ENCODE results near the gene TMEM119.

TMEM119 gene

DNA sequence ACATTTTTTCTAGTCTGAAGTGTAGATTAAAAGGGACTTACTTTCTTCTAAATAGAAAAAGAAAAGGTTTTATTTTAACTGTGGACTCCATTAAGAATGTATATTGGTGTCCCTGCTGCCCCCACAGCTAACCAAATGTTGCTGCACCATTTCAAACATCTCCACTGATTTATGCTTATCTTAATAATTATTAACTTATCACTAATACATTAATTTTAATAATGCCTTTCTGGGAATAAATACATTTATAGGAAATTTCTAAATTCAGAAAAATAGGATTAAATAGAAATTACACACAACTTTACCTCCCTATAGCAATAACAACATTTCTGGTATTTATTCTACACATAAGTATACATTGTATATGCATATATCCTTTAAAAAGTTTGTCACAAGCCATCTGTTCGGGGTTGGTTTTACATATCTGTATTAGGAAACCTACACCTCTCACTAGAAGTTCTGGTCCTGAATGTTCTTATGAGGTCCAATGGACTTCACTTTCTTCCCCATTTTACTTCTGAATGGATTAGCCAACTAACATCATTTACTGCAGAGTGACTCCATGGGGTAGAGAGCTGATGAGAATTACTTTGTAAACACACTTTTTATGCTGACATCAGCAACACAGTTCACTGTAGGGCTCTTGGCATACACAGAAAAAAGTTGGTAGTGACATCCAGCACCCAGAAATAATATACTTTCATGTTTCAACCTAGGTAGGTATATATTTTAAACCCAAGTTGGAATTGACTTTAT, 45.2 kb upstream of the TMEM119 start:
- no peak for DNase-seq (ENCODE audit: low read depth)
- no peak overlapping the region for H3K4me3 ChIP-seq (ENCODE audit: control insufficient read depth, low read depth, low read length)
- TF ChIP-seq, protein P1, sequence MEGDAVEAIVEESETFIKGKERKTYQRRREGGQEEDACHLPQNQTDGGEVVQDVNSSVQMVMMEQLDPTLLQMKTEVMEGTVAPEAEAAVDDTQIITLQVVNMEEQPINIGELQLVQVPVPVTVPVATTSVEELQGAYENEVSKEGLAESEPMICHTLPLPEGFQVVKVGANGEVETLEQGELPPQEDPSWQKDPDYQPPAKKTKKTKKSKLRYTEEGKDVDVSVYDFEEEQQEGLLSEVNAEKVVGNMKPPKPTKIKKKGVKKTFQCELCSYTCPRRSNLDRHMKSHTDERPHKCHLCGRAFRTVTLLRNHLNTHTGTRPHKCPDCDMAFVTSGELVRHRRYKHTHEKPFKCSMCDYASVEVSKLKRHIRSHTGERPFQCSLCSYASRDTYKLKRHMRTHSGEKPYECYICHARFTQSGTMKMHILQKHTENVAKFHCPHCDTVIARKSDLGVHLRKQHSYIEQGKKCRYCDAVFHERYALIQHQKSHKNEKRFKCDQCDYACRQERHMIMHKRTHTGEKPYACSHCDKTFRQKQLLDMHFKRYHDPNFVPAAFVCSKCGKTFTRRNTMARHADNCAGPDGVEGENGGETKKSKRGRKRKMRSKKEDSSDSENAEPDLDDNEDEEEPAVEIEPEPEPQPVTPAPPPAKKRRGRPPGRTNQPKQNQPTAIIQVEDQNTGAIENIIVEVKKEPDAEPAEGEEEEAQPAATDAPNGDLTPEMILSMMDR (IDR thresholded peaks at IDR 0.05; ENCODE audit: control insufficient read depth, insufficient read depth, low read depth, low read length, missing control alignments): no peak

DNA sequence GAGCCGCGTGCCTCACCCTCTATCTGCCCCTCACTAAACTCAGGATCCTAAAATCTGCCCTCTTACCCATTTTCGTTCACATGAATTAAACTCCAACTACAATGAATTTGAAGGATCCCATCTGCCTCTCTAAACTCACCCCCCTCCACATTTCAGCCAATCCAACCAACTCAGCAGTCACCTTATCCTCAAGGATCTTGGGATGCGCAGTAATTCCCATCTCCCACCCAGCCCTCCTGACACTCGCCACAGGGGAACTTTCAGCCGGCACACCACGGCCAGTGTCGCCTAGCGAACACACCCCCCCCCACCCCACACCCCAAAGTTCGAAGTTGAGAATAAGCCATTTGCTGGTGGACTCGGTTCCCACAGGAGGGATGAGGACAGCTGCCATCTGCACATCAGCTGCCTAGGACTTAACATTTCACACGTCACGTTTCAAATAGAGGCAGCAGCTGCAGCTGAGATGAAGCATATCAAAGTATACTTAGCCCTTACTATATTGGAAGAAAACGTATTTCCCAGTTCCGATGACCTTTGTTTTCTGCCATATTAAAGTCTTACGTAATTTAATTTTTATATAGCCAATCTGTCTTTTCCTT, 44.5 kb upstream of the TMEM119 start:
- no peak overlapping the region for H3K4me3 ChIP-seq (ENCODE audit: control insufficient read depth, low read depth, low read length)
- DNase-seq (ENCODE audit: low read depth): no peak
- TF ChIP-seq, protein P1 (IDR thresholded peaks at IDR 0.05; ENCODE audit: control insufficient read depth, insufficient read depth, low read depth, low read length, missing control alignments): no peak

DNA sequence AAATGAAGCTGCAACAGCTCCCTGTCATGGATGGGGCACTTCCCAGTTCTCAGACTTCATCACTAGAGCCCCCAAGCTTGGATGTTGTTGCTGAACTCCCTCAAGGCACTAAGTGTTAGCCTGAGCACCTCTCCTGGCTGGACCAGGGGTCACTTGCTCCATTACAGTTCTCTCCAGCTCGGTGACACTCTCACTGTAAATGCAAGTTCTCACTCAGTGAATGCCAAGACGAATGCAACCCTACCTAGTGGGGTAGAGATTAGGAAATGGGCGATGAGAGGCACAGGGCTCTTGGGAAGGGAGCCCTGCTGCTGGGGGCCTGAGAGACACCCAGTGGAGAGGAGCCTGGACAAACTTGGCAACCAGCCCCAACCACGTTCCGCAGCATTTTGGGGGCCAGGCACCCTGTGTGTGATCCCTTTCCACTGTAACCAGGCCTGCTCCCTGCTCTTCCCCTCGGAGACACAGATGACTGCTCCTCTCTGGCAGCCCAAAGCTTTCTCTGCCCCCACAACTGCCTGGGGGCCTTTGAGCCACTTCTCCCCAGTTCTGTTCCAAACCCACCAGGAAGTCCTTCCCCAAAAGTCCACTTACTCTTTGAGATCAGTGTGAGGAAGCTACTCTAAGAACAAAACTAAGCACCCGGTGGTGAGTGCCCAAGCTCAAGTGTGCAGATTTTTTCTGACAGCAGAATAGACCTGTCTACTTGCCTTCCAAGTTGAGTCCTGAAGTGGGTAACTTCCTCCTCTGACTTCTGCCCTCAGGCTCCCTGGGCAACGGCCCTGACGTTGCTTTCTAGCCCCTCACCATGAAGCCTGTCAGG, 43.8 kb upstream of the TMEM119 start:
- DNase-seq (ENCODE audit: low read depth): no peak
- H3K4me3 ChIP-seq (ENCODE audit: control insufficient read depth, low read depth, low read length): no peak overlapping the region
- TF ChIP-seq, protein P1 (IDR thresholded peaks at IDR 0.05; ENCODE audit: control insufficient read depth, insufficient read depth, low read depth, low read length, missing control alignments): no peak

DNA sequence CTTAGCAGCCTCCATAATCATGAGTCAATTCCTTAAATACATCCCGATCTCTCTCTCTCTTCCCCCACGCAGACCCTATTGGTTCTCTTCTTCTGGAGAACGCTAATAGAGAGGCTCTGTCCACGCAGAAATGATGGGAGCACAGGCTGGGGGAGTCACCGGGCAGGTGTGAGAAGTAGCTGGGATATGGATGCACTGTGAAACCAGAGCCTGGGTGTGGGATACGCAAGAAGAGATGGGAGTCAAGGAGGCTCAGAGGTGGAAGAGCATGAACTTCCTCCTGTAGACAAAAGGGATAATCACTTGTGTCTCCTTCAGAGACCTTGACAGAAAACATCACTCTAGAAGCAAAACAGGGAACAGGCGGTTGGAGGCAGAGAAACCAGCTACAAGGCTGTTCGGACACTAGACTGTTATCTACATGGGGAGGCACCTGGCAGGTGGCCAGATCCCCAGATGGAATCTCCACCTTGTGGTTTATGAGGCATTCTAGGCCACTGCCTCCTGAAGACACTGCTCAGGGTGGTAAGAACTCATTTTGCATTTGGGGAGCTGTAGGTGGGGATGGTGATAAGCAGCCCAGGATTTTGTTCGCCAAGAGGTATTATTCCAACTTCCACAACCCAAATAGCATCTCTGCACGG, 43.0 kb upstream of the TMEM119 start:
- H3K4me3 ChIP-seq (ENCODE audit: control insufficient read depth, low read depth, low read length): no peak overlapping the region
- TF ChIP-seq, protein P1 (IDR thresholded peaks at IDR 0.05; ENCODE audit: control insufficient read depth, insufficient read depth, low read depth, low read length, missing control alignments): no peak
- DNase-seq (ENCODE audit: low read depth): no peak

DNA sequence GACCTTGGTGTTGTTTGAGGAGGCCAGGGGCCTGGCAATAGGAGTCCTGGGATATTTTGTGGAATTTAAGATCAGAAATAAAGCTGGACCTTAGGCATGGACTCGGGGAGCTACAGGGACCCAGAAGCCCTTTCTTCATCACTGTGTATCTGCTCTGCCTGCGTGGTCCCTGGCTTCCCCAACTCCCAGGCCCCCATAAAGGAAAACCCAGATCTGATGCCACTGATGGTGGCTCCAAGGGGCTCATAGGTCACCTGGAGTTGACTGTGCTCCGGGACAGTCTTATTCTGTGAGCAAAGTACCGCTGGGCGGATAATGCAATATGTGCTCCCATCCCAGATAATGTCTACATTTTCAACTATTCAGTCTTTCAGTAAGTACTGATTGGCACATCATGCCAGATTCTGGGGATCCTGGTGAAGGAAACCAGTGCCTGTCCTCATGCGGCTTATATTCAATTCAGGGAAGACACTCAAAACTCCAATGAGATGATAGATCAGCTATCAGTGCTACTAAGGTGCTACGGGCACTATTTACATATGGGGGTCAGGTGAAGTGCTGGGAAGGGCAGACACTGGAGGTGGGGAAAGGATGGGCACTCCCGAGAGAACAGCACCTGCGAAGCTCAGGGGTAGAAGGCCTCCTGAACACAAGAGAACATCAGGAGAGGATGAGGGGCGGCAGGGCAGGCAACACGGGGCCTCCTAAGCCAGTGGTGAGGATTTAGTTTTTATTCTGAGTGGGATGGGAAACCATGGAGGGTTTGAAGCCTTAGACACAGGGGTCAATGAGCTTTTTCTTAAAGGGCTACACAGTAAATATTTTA, 41.3 kb upstream of the TMEM119 start:
- TF ChIP-seq, protein P1 (IDR thresholded peaks at IDR 0.05; ENCODE audit: control insufficient read depth, insufficient read depth, low read depth, low read length, missing control alignments): no peak
- no peak overlapping the region for H3K4me3 ChIP-seq (ENCODE audit: control insufficient read depth, low read depth, low read length)
- no peak for DNase-seq (ENCODE audit: low read depth)

Measured in AG09309 (cell line).